ENCODE data around the gene ZACN. TPM values are rescaled to one million over a fixed set of nuclear protein-coding genes. Genes with fewer than 3 reads are reported as not detected.
A peak's percentile ranks its signal among the peaks of the same experiment; 100 is the strongest.

Gene ZACN
- polyA plus RNA-seq, 1 donor from 2014 or later, result not detected

GRCh38 chr17:76102944-76103273 is 23.9 kb downstream of the ZACN start:
- no peaks in the 10 kb centered on the region for H3K9me3 ChIP-seq (ENCODE audit: low read length)
- H3K4me3 ChIP-seq (ENCODE audit: low read length), result peak overlapping the region; percentile 89
- H3K36me3 ChIP-seq (ENCODE audit: insufficient read depth, low read length), result peaks cover 5% of the 10 kb centered on the region
- peak overlapping the region; percentile 94 for H3K9ac ChIP-seq (ENCODE audit: low read length)
- peaks cover 3% of the 10 kb centered on the region for H3F3A ChIP-seq (ENCODE audit: insufficient read depth, low read length, poor library complexity, severe bottlenecking)
- no peaks in the 10 kb centered on the region for H3K27me3 ChIP-seq (ENCODE audit: insufficient read depth, low read depth, low read length)
- TF ChIP-seq MXI1 (conservative IDR thresholded peaks at IDR 0.05; ENCODE audit: poor library complexity, severe bottlenecking) (no peak), EP300 (conservative IDR thresholded peaks at IDR 0.05; ENCODE audit: poor library complexity, severe bottlenecking) (no peak), TAF1 (IDR thresholded peaks at IDR 0.05; ENCODE audit: low read depth) (no peak), POLR2AphosphoS5 (IDR thresholded peaks at IDR 0.05) (no peak), SMC3 (conservative IDR thresholded peaks at IDR 0.05; ENCODE audit: poor library complexity) (no peak), REST (IDR thresholded peaks at IDR 0.05; ENCODE audit: borderline replicate concordance) (no peak), RAD21 (conservative IDR thresholded peaks at IDR 0.05) (no peak)
- no peaks in the 10 kb centered on the region for H3K9me2 ChIP-seq (ENCODE audit: insufficient read depth, low read length)
- peak overlapping the region; percentile 97 for H3K27ac ChIP-seq (ENCODE audit: low read length)
- H2AFZ ChIP-seq (ENCODE audit: low read depth, low read length), result peak overlapping the region; percentile 85
- no peaks in the 10 kb centered on the region for H4K20me1 ChIP-seq (ENCODE audit: insufficient read depth)
- peaks cover 18% of the 10 kb centered on the region for H3K79me2 ChIP-seq (replicated peaks; ENCODE audit: insufficient read depth, low read length)
- peak overlapping the region; percentile 100 for H3K4me2 ChIP-seq (ENCODE audit: low read length)

- H3K36me3 ChIP-seq (ENCODE audit: insufficient read depth, low read length), result peaks cover 5% of the 10 kb centered on the region
- peak within 1 kb of the TSS; percentile 98 for H2AFZ ChIP-seq (ENCODE audit: low read depth, low read length)
- TF ChIP-seq EP300 (conservative IDR thresholded peaks at IDR 0.05; ENCODE audit: poor library complexity, severe bottlenecking), result peak; percentile 46
- no peak for TF ChIP-seq RAD21 (conservative IDR thresholded peaks at IDR 0.05)
- TF ChIP-seq MXI1 (conservative IDR thresholded peaks at IDR 0.05; ENCODE audit: poor library complexity, severe bottlenecking), result peak; percentile 53
- no peak for TF ChIP-seq EZH2 (IDR thresholded peaks at IDR 0.05; ENCODE audit: borderline replicate concordance, insufficient read depth, low read length, poor library complexity, severe bottlenecking)
- TF ChIP-seq POLR2AphosphoS5 (IDR thresholded peaks at IDR 0.05), result peak; percentile 99
- no peak for TF ChIP-seq CTCF (IDR thresholded peaks at IDR 0.05; ENCODE audit: poor library complexity, severe bottlenecking)
- peak; percentile 58 for TF ChIP-seq TAF1 (IDR thresholded peaks at IDR 0.05; ENCODE audit: low read depth)
- peak; percentile 62 for TF ChIP-seq REST (IDR thresholded peaks at IDR 0.05; ENCODE audit: borderline replicate concordance)
- no peak for TF ChIP-seq SMC3 (conservative IDR thresholded peaks at IDR 0.05; ENCODE audit: poor library complexity)
- no peaks in the 10 kb centered on the region for H3K9me2 ChIP-seq (ENCODE audit: insufficient read depth, low read length)
- H3K27me3 ChIP-seq (ENCODE audit: insufficient read depth, low read depth, low read length), result no peaks in the 10 kb centered on the region
- peak within 1 kb of the TSS; percentile 94 for H3K9ac ChIP-seq (ENCODE audit: low read length)
- peaks cover 18% of the 10 kb centered on the region for H3K79me2 ChIP-seq (replicated peaks; ENCODE audit: insufficient read depth, low read length)
- peak within 1 kb of the TSS; percentile 100 for H3K4me2 ChIP-seq (ENCODE audit: low read length)
- peaks cover 3% of the 10 kb centered on the region for H3F3A ChIP-seq (ENCODE audit: insufficient read depth, low read length, poor library complexity, severe bottlenecking)
- no peaks in the 10 kb centered on the region for H3K9me3 ChIP-seq (ENCODE audit: low read length)
- no peaks in the 10 kb centered on the region for H4K20me1 ChIP-seq (ENCODE audit: insufficient read depth)
- H3K4me3 ChIP-seq (ENCODE audit: low read length), result peak within 1 kb of the TSS; percentile 89
- peak within 1 kb of the TSS; percentile 97 for H3K27ac ChIP-seq (ENCODE audit: low read length)
These were observed 24.5 kb downstream of the ZACN start, which contains the start of gene EXOC7 for GRCh38 chr17:76103274-76104139. EXOC7 (minus strand) TSS chr17:76103787; CDS start chr17:76103692, 95 bp downstream.

Measured in neural cell (in vitro differentiated cells).